Measurements from ENCODE around the gene PRKCA. TPM values are rescaled to one million over a fixed set of nuclear protein-coding genes. Genes with fewer than 3 reads are reported as not detected.
"Not testable (repeated sequence)": the region's sequence is repeated elsewhere in the genome, so short reads cannot be mapped to it uniquely, and the experiment has no call there.

The PRKCA gene
- total RNA-seq, 1 donor from 2014 or later = 5.4 TPM

- DNase-seq = peak; percentile 25
These were observed 166.1 kb downstream of the PRKCA start for GRCh38 chr17:66468241-66469087.

GRCh38 chr17:66469088-66469442 is 166.7 kb downstream of the PRKCA start:
- no peak for DNase-seq

- DNase-seq = no peak
These were observed 167.0 kb downstream of the PRKCA start for GRCh38 chr17:66469461-66469860.

GRCh38 chr17:66469890-66470289 is 167.5 kb downstream of the PRKCA start:
- no peak for DNase-seq

GRCh38 chr17:66472123-66472522 is 169.7 kb downstream of the PRKCA start:
- no peak for DNase-seq

GRCh38 chr17:66474258-66474657 is 171.8 kb downstream of the PRKCA start:
- DNase-seq = no peak

- no peak for DNase-seq
These were observed 172.5 kb downstream of the PRKCA start for GRCh38 chr17:66474806-66475497.

GRCh38 chr17:66476014-66476413 is 173.6 kb downstream of the PRKCA start:
- no peak for DNase-seq

GRCh38 chr17:66477615-66478283 is 175.3 kb downstream of the PRKCA start:
- no peak for DNase-seq

GRCh38 chr17:66479230-66479889 is 176.9 kb downstream of the PRKCA start:
- not testable (repeated sequence) for DNase-seq

GRCh38 chr17:66480243-66480642 is 177.8 kb downstream of the PRKCA start:
- DNase-seq = no peak

GRCh38 chr17:66480802-66481201 is 178.4 kb downstream of the PRKCA start:
- no peak for DNase-seq

- no peak for DNase-seq
These were observed 178.9 kb downstream of the PRKCA start for GRCh38 chr17:66481271-66481670.

- DNase-seq = no peak
These were observed 181.5 kb downstream of the PRKCA start for GRCh38 chr17:66483906-66484305.

- DNase-seq = no peak
These were observed 183.0 kb downstream of the PRKCA start for GRCh38 chr17:66485309-66485947.

GRCh38 chr17:66487121-66487520 is 184.7 kb downstream of the PRKCA start:
- no peak for DNase-seq

- no peak for DNase-seq
These were observed 185.6 kb downstream of the PRKCA start for GRCh38 chr17:66487981-66488468.

GRCh38 chr17:66488864-66489263 is 186.5 kb downstream of the PRKCA start:
- no peak for DNase-seq

GRCh38 chr17:66489576-66489975 is 187.2 kb downstream of the PRKCA start:
- not testable (repeated sequence) for DNase-seq

- peak; percentile 18 for DNase-seq
These were observed 188.8 kb downstream of the PRKCA start for GRCh38 chr17:66491213-66491612.

GRCh38 chr17:66491665-66492064 is 189.3 kb downstream of the PRKCA start:
- DNase-seq = no peak

- no peak for DNase-seq
These were observed 189.7 kb downstream of the PRKCA start for GRCh38 chr17:66492080-66492479.
